ENCODE results near the gene TNS1.

GRCh38 chr2:218026244-218026643 is 23.4 kb upstream of the TNS1 start:
- TF ChIP-seq REST (IDR thresholded peaks at IDR 0.05; ENCODE audit: low read depth, low read length) (no peak), FOSL2 (IDR thresholded peaks at IDR 0.05; ENCODE audit: borderline replicate concordance, low read depth) (no peak), CTCF (IDR thresholded peaks at IDR 0.05) (no peak)
